ENCODE measurements around the gene PRDX3. TPM values are rescaled to one million over a fixed set of nuclear protein-coding genes. Genes with fewer than 3 reads are reported as not detected.

PRDX3 gene
- total RNA-seq: 100 to 1,000 TPM; 140 to 289 (median 164) TPM

- H3K36me3 ChIP-seq: peaks cover 0 to 36% of the 10 kb centered on the region in 2 donors
- WGBS, 2 donors (ENCODE audit: low coverage in 1 of 2): 0% methylated on average over 4 to 11 of the region's 45 CpGs
- no peaks in the 10 kb centered on the region for H3K9me3 ChIP-seq
- TF ChIP-seq EP300 (IDR thresholded peaks at IDR 0.05) (no peak), POLR2A (IDR thresholded peaks at IDR 0.05) (peak; percentile 78 to 80), POLR2AphosphoS5 (IDR thresholded peaks at IDR 0.05) (peak; percentile 94)
- TF ChIP-seq, protein P1, sequence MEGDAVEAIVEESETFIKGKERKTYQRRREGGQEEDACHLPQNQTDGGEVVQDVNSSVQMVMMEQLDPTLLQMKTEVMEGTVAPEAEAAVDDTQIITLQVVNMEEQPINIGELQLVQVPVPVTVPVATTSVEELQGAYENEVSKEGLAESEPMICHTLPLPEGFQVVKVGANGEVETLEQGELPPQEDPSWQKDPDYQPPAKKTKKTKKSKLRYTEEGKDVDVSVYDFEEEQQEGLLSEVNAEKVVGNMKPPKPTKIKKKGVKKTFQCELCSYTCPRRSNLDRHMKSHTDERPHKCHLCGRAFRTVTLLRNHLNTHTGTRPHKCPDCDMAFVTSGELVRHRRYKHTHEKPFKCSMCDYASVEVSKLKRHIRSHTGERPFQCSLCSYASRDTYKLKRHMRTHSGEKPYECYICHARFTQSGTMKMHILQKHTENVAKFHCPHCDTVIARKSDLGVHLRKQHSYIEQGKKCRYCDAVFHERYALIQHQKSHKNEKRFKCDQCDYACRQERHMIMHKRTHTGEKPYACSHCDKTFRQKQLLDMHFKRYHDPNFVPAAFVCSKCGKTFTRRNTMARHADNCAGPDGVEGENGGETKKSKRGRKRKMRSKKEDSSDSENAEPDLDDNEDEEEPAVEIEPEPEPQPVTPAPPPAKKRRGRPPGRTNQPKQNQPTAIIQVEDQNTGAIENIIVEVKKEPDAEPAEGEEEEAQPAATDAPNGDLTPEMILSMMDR (IDR thresholded peaks at IDR 0.05): peak in 2 of 4 experiments; percentile 12 to 65
- H3K4me3 ChIP-seq: peak within 1 kb of the TSS; percentile 67 to 85
- no peaks in the 10 kb centered on the region for H3K27me3 ChIP-seq
- ATAC-seq: peak; percentile 98
- peaks cover 0 to 51% (median 6%) of the 10 kb centered on the region in 3 donors for H3K4me1 ChIP-seq
- peak within 1 kb of the TSS; percentile 90 to 99 (median 94) for H3K27ac ChIP-seq
Measured at GRCh38 chr10:119178372-119179119, at the start of gene PRDX3. PRDX3 (minus strand) TSS chr10:119178812; CDS start chr10:119178790, 22 bp downstream.

DNA sequence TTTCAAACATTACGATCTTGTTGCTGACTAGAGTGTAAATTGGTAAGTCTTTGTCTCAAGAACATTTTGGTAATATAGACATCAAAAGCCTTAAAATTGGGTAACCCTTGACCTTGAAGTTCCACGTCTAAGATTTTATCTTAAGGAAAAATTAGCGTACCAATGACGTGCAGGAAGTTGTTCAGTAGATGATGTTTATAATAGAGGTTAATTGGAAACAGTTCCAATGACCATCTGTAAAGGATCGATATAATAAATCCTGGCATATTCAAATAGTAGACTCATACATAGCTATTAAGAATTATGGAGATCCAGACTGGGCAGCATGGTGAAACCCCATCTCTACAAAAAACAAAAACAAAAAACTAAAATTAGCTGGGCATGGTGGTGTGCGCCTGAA is 49.2 kb upstream of the PRDX3 start:
- TF ChIP-seq, protein P1 (IDR thresholded peaks at IDR 0.05): no peak
- TF ChIP-seq POLR2A (IDR thresholded peaks at IDR 0.05) (no peak), EP300 (IDR thresholded peaks at IDR 0.05) (no peak), POLR2AphosphoS5 (IDR thresholded peaks at IDR 0.05) (no peak)
- ATAC-seq: no peak
- H3K27me3 ChIP-seq: no peaks in the 10 kb centered on the region
- no peak overlapping the region for H3K27ac ChIP-seq
- H3K9me3 ChIP-seq: no peaks in the 10 kb centered on the region
- WGBS, 2 donors (ENCODE audit: low coverage in 1 of 2): 89 to 94% methylated on average over 5 to 6 of the region's 6 CpGs
- no peak overlapping the region for H3K4me3 ChIP-seq
- H3K4me1 ChIP-seq: peaks cover 0 to 51% (median 8%) of the 10 kb centered on the region in 3 donors
- H3K36me3 ChIP-seq: no peaks in the 10 kb centered on the region

DNA sequence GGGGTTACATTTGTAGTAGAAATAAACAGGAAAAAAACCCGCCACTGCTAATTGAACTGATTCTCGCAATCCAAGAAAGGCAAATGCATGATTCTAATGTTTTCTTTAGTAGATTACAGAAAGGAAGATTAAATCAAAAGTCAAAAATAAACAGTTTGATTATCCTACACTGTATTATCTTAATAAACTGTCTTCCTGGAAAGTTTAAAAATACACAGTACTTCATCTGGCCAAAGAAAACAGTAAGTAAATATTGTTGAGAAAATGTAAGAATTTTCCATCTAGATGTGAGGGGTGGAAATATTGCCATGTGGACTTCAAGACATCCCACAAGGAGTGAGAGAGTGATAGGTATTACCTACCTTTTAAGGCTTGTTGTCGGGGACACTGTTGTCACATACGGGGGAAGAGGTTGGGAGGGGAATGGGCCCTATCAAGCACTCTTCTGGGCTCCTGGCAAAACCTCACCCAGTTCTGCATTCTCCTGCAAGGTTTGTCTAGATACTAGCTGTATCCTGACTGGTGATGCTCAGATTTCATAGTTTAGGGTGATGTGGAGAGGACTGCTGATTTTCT is 46.6 kb upstream of the PRDX3 start:
- H3K4me3 ChIP-seq: no peak overlapping the region
- H3K4me1 ChIP-seq: peaks cover 4 to 65% (median 27%) of the 10 kb centered on the region in 3 donors
- H3K36me3 ChIP-seq: no peaks in the 10 kb centered on the region
- no peak for TF ChIP-seq POLR2A (IDR thresholded peaks at IDR 0.05)
- no peak for TF ChIP-seq EP300 (IDR thresholded peaks at IDR 0.05)
- TF ChIP-seq, protein P1 (IDR thresholded peaks at IDR 0.05): no peak
- no peak for TF ChIP-seq POLR2AphosphoS5 (IDR thresholded peaks at IDR 0.05)
- no peaks in the 10 kb centered on the region for H3K27me3 ChIP-seq
- WGBS, 2 donors (ENCODE audit: low coverage in 1 of 2): 78 to 84% methylated on average over 4 of the region's 4 CpGs
- peak overlapping the region in 2 of 4 donors; percentile 22 to 31 for H3K27ac ChIP-seq
- no peaks in the 10 kb centered on the region for H3K9me3 ChIP-seq
- ATAC-seq: no peak

DNA sequence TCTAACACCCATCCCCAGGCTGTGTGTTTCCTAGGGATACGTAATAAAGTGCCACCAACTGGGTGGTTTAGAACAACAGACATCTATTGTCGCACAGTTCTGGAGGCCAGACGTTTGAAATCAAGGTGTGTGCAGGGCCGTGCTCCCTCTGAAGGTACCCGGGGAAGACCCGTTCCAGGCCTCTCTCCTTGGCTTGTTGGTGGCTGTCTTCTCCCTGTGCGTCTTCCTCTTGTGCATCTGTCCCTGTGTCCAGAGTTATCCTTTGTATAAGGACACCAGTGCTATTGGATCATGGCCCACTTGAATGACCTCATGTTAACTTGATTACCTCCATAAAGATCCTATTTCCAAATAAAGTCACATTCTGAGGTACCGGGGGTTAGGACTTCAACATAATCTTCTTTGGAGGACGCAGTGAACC is 44.4 kb upstream of the PRDX3 start:
- 40 to 66% methylated on average over 3 to 6 of the region's 9 CpGs for WGBS, 2 donors (ENCODE audit: low coverage in 1 of 2)
- Histone ChIP-seq H3K36me3 (no peaks in the 10 kb centered on the region), H3K9me3 (no peaks in the 10 kb centered on the region), H3K4me3 (peak overlapping the region in 1 of 2 donors; percentile 13), H3K27me3 (no peaks in the 10 kb centered on the region), H3K27ac (peak overlapping the region; percentile 4 to 81 (median 76)), H3K4me1 (peaks cover 4 to 87% (median 32%) of the 10 kb centered on the region in 3 donors)
- TF ChIP-seq EP300 (IDR thresholded peaks at IDR 0.05) (no peak), POLR2A (IDR thresholded peaks at IDR 0.05) (no peak), POLR2AphosphoS5 (IDR thresholded peaks at IDR 0.05) (no peak)
- TF ChIP-seq, protein P1 (IDR thresholded peaks at IDR 0.05): no peak
- ATAC-seq: no peak
